ENCODE results near the gene BSN. TPM values are rescaled to one million over a fixed set of nuclear protein-coding genes. Genes with fewer than 3 reads are reported as not detected.

Gene BSN
- total RNA-seq, 1 donor from 2014 or later, result 4.0 TPM

DNA sequence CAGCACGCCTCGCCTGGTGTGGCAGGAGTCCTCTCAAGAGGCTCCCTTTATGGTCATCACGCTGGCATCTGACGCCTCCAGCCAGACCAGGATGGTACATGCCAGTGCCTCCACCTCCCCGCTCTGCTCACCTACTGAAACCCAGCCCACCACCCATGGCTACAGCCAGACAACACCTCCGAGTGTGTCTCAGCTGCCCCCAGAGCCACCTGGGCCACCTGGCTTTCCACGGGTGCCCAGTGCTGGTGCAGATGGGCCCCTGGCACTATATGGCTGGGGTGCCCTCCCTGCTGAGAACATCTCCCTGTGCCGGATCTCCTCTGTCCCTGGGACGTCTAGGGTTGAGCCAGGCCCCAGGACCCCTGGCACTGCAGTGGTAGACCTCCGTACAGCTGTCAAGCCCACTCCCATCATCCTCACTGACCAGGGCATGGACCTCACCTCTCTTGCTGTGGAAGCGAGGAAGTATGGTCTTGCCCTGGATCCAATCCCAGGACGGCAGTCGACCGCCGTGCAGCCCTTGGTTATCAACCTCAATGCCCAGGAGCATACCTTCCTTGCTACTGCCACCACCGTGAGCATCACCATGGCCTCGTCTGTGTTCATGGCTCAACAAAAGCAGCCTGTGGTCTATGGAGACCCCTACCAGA is 100.0 kb downstream of the BSN start:
- Mint-ChIP-seq H3K4me1 (ENCODE audit: unreplicated experiment) (peaks cover 14% of the 10 kb centered on the region), H3K27me3 (no peaks in the 10 kb centered on the region), H3K27ac (no peak overlapping the region), H3K9me3 (no peaks in the 10 kb centered on the region), H3K36me3 (no peaks in the 10 kb centered on the region), H3K4me3 (no peak overlapping the region)
- TF ChIP-seq, protein P1, sequence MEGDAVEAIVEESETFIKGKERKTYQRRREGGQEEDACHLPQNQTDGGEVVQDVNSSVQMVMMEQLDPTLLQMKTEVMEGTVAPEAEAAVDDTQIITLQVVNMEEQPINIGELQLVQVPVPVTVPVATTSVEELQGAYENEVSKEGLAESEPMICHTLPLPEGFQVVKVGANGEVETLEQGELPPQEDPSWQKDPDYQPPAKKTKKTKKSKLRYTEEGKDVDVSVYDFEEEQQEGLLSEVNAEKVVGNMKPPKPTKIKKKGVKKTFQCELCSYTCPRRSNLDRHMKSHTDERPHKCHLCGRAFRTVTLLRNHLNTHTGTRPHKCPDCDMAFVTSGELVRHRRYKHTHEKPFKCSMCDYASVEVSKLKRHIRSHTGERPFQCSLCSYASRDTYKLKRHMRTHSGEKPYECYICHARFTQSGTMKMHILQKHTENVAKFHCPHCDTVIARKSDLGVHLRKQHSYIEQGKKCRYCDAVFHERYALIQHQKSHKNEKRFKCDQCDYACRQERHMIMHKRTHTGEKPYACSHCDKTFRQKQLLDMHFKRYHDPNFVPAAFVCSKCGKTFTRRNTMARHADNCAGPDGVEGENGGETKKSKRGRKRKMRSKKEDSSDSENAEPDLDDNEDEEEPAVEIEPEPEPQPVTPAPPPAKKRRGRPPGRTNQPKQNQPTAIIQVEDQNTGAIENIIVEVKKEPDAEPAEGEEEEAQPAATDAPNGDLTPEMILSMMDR (conservative IDR thresholded peaks at IDR 0.05), result no peak
- no peak for DNase-seq (ENCODE audit: extremely low spot score, unreplicated experiment)

DNA sequence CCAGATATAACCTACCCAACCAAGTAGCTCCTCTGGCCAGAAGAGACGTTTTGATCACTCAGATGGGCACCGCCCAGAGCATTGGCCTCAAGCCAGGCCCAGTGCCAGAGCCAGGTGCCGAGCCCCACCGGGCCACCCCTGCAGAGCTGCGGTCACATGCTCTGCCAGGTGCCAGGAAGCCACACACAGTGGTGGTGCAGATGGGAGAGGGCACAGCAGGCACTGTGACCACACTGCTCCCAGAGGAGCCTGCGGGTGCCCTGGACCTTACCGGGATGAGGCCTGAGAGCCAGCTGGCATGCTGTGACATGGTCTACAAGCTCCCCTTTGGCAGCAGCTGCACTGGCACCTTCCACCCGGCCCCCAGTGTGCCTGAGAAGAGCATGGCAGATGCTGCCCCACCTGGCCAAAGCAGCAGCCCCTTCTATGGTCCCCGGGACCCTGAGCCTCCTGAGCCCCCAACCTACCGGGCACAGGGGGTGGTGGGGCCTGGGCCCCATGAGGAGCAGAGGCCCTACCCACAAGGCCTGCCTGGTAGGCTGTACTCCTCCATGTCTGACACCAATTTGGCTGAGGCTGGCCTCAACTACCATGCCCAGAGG is 100.8 kb downstream of the BSN start:
- Mint-ChIP-seq H3K4me3 (no peak overlapping the region), H3K4me1 (ENCODE audit: unreplicated experiment) (peaks cover 14% of the 10 kb centered on the region), H3K9me3 (no peaks in the 10 kb centered on the region), H3K36me3 (no peaks in the 10 kb centered on the region), H3K27ac (no peak overlapping the region), H3K27me3 (no peaks in the 10 kb centered on the region)
- DNase-seq (ENCODE audit: extremely low spot score, unreplicated experiment), result no peak
- TF ChIP-seq, protein P1 (conservative IDR thresholded peaks at IDR 0.05), result no peak

DNA sequence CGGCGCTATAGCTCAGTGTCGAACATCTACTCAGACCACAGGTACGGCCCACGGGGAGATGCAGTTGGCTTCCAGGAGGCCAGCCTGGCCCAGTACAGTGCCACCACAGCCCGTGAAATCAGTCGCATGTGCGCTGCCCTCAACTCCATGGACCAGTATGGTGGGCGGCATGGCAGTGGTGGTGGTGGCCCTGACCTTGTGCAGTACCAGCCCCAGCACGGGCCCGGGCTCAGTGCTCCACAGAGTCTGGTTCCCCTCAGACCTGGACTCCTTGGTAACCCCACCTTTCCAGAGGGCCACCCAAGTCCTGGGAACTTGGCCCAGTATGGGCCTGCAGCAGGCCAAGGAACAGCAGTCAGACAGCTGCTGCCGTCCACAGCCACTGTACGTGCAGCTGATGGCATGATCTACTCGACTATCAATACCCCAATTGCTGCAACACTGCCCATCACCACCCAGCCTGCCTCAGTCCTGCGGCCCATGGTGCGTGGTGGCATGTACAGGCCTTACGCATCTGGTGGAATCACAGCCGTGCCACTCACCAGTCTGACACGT is 101.5 kb downstream of the BSN start:
- H3K27ac Mint-ChIP-seq, result no peak overlapping the region
- no peaks in the 10 kb centered on the region for H3K36me3 Mint-ChIP-seq
- H3K9me3 Mint-ChIP-seq, result no peaks in the 10 kb centered on the region
- no peak for DNase-seq (ENCODE audit: extremely low spot score, unreplicated experiment)
- TF ChIP-seq, protein P1 (conservative IDR thresholded peaks at IDR 0.05), result no peak
- no peaks in the 10 kb centered on the region for H3K27me3 Mint-ChIP-seq
- no peak overlapping the region for H3K4me3 Mint-ChIP-seq
- peaks cover 10% of the 10 kb centered on the region for H3K4me1 Mint-ChIP-seq (ENCODE audit: unreplicated experiment)

DNA sequence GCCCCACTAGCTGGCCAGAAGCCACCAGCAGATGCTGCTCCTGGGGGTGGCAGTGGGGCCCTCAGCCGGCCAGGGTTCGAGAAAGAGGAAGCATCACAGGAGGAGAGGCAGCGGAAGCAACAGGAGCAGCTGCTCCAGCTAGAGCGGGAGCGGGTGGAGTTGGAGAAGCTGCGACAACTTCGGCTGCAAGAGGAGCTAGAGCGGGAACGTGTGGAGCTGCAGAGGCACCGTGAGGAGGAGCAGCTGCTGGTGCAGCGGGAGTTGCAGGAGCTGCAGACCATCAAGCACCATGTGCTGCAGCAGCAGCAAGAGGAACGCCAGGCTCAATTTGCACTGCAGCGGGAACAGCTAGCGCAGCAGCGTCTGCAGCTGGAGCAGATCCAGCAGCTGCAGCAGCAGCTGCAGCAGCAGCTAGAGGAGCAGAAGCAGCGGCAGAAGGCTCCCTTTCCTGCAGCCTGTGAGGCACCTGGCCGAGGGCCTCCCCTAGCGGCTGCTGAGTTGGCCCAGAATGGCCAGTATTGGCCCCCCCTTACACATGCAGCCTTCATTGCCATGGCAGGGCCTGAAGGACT is 102.3 kb downstream of the BSN start:
- Mint-ChIP-seq H3K27ac (no peak overlapping the region), H3K36me3 (no peaks in the 10 kb centered on the region), H3K4me3 (no peak overlapping the region), H3K27me3 (no peaks in the 10 kb centered on the region), H3K4me1 (ENCODE audit: unreplicated experiment) (peaks cover 10% of the 10 kb centered on the region), H3K9me3 (no peaks in the 10 kb centered on the region)
- DNase-seq (ENCODE audit: extremely low spot score, unreplicated experiment), result no peak
- TF ChIP-seq, protein P1 (conservative IDR thresholded peaks at IDR 0.05), result no peak

DNA sequence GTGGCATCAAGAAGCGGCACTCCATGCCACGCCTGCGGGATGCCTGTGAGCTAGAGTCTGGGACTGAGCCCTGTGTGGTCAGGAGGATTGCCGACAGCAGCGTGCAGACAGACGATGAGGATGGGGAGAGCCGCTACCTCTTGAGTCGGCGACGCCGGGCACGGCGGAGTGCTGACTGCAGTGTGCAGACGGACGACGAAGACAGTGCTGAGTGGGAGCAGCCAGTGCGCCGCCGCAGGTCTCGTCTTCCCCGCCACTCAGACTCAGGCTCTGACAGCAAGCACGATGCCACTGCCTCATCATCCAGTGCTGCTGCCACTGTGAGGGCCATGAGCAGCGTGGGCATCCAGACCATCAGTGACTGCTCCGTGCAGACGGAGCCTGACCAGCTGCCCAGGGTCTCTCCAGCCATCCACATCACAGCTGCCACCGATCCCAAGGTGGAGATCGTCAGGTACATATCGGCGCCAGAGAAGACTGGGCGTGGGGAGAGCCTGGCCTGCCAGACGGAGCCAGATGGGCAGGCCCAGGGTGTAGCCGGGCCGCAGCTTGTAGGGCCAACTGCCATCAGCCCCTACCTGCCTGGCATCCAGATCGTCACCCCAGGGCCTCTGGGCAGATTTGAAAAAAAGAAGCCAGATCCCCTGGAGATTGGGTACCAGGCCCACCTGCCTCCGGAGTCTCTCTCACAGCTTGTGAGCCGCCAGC is 103.1 kb downstream of the BSN start:
- TF ChIP-seq, protein P1 (conservative IDR thresholded peaks at IDR 0.05), result no peak
- Mint-ChIP-seq H3K4me3 (no peak overlapping the region), H3K9me3 (no peaks in the 10 kb centered on the region), H3K27ac (no peak overlapping the region), H3K36me3 (no peaks in the 10 kb centered on the region), H3K27me3 (no peaks in the 10 kb centered on the region), H3K4me1 (ENCODE audit: unreplicated experiment) (peaks cover 10% of the 10 kb centered on the region)
- DNase-seq (ENCODE audit: extremely low spot score, unreplicated experiment), result no peak

Measured in type B pancreatic cell (in vitro differentiated cells).